Nephron progenitor cell (in vitro differentiated cells): ENCODE measurements around the gene SDK1.

Source experiments
- DNase-seq: peaks from one replicate; pipeline ENCODE4 v3.0.0; 2021
- H3K27ac Mint-ChIP-seq: 2 replicates; pipeline ENCODE4 v1.8.0; 2021; ENCODE audit warnings: mild to moderate bottlenecking, moderate library complexity, mixed read lengths
- H3K27me3 Mint-ChIP-seq: 2 replicates; pipeline ENCODE4 v1.8.0; 2021; ENCODE audit warnings: mild to moderate bottlenecking, low read depth, mixed read lengths; ENCODE audit not compliant: poor library complexity
- H3K36me3 Mint-ChIP-seq: 2 replicates; pipeline ENCODE4 v1.8.0; 2021; ENCODE audit warnings: low read depth, mixed read lengths
- H3K4me1 Mint-ChIP-seq: 2 replicates; pipeline ENCODE4 v1.8.0; 2021; ENCODE audit warnings: mixed read lengths
- H3K4me3 Mint-ChIP-seq: 2 replicates; pipeline ENCODE4 v1.8.0; 2021; ENCODE audit warnings: mild to moderate bottlenecking, moderate library complexity, mixed read lengths
- H3K9me3 Mint-ChIP-seq: 2 replicates; pipeline ENCODE4 v1.8.0; 2021; ENCODE audit warnings: mild to moderate bottlenecking, moderate library complexity, mixed read lengths
- CTCF ChIP-seq: fragments of 200-600 bp; sonication (generic); IDR thresholded peaks from 2 replicates; pipeline ENCODE4 v1.5.0; 2021; ENCODE audit warnings: antibody characterized with exemption

The SDK1 gene

GRCh38 chr7:4203626-4204512 lies 902.8 kb downstream of the SDK1 start:
- Mint-ChIP-seq H3K27ac (peak overlapping the region; percentile 37), H3K4me3 (peak overlapping the region; percentile 54), H3K4me1 (peaks cover 47% of the 10 kb centered on the region)

DNA sequence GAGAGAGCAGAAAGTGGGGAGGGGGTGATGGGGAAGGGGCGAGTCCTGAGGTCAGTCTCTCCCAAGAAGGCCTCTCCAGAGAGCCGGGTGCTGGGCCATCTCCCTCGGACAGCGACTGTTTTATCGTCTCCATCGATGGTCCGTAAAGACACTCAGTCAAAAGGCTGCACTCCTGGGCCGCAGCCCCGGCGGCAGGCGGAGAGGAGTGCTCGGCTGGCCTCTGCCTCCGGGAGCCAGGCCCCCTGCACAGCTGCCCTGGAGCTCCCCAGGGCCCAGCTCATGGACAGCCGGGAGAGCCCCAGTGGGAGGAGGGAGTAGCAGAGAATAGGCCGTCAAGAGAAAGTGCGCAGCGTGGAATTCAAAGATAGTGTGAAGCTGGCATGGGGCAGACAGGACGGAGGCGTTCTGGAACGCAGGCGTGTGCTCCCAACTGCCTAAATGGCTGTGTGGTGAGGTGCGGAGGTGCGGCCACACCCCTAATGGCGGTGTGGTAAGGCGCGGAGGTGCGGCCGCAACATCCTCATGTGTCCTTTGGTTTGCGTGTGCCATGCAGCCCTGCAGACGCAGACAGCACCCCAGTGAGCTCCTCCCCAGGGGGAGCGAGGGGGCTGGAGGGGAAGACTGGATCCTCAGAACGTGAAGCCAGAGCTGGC lies 903.6 kb downstream of the SDK1 start:
- no peaks in the 10 kb centered on the region for H3K36me3 Mint-ChIP-seq
- no peak overlapping the region for H3K27ac Mint-ChIP-seq
- H3K4me1 Mint-ChIP-seq: peaks cover 47% of the 10 kb centered on the region
- H3K27me3 Mint-ChIP-seq: peaks cover 5% of the 10 kb centered on the region
- H3K9me3 Mint-ChIP-seq: no peaks in the 10 kb centered on the region
- TF ChIP-seq CTCF: no peak
- no peak for DNase-seq
- H3K4me3 Mint-ChIP-seq: peak overlapping the region; percentile 74

More at GRCh38 chr7:4203626-4204512, 902.8 kb downstream of the SDK1 start:
- DNase-seq: no peak
- H3K36me3 Mint-ChIP-seq: no peaks in the 10 kb centered on the region
- H3K27me3 Mint-ChIP-seq: peaks cover 5% of the 10 kb centered on the region
- TF ChIP-seq CTCF: no peak
- H3K9me3 Mint-ChIP-seq: no peaks in the 10 kb centered on the region

DNA sequence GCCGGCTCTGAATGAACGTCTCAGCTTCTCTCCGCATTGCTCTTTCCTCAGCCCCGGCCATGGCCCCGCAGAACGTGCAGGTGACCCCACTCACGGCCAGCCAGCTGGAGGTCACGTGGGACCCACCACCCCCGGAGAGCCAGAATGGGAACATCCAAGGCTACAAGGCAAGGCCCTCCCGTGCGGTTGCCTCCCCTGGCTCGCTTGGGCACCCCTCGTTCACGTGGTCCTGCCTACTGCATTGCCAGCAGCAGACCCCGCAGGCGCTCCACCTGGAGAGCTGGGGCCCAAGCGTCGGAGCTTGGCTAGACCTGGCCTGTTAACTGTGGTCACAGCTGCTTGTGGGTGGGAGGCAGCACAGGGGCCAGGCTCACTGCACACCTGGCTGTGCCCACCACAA lies 904.8 kb downstream of the SDK1 start:
- Mint-ChIP-seq H3K9me3 (no peaks in the 10 kb centered on the region), H3K27me3 (peaks cover 5% of the 10 kb centered on the region), H3K27ac (no peak overlapping the region), H3K4me3 (no peak overlapping the region), H3K4me1 (peaks cover 52% of the 10 kb centered on the region), H3K36me3 (peaks cover 5% of the 10 kb centered on the region)
- no peak for DNase-seq
- no peak for TF ChIP-seq CTCF

DNA sequence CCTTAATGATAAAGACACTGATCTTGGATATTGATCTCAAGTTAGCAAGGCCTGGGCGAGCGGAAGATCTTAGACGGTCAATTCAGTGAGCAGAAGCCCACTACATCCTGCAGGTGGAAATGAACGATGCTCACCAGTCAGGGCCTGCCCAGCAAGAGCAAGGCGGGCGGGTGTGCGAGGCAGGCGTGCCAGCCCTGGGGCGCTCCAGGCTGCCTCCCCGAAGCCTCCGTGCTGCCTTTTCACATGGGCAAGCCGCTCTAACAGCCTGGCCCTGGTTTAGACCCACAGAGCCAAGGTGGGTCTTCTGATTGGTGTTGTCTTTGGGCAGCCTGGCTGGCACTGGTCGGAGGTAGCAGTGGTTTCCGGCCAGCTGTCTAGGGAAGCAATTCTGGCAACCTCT lies 906.0 kb downstream of the SDK1 start:
- Mint-ChIP-seq H3K4me1 (peaks cover 53% of the 10 kb centered on the region), H3K9me3 (no peaks in the 10 kb centered on the region), H3K27me3 (peaks cover 11% of the 10 kb centered on the region), H3K4me3 (no peak overlapping the region), H3K27ac (no peak overlapping the region), H3K36me3 (peaks cover 10% of the 10 kb centered on the region)
- no peak for TF ChIP-seq CTCF
- no peak for DNase-seq

- Mint-ChIP-seq H3K27ac (peak overlapping the region; percentile 48), H3K36me3 (peaks cover 10% of the 10 kb centered on the region), H3K4me3 (no peak overlapping the region), H3K9me3 (no peaks in the 10 kb centered on the region), H3K4me1 (peaks cover 42% of the 10 kb centered on the region), H3K27me3 (peaks cover 11% of the 10 kb centered on the region)
- TF ChIP-seq CTCF: no peak
- no peak for DNase-seq
Observed at GRCh38 chr7:4208086-4208485, 907.0 kb downstream of the SDK1 start.
